GM18505 (cell line): ENCODE measurements around the gene USP27X.

ENCODE experiments used
- ATAC-seq: cut with Tn5 transposase; IDR thresholded peaks from one replicate; pipeline ENCODE4 v1.9.1; 2021; ENCODE audit not compliant: unreplicated experiment
- POLR2A ChIP-seq: IDR thresholded peaks from 4 replicates; pipeline ENCODE4 v1.6.1; 2011; ENCODE audit warnings: borderline replicate concordance; ENCODE audit not compliant: insufficient read depth, insufficient read length; ENCODE audit errors: extremely low read depth

The USP27X gene

DNA sequence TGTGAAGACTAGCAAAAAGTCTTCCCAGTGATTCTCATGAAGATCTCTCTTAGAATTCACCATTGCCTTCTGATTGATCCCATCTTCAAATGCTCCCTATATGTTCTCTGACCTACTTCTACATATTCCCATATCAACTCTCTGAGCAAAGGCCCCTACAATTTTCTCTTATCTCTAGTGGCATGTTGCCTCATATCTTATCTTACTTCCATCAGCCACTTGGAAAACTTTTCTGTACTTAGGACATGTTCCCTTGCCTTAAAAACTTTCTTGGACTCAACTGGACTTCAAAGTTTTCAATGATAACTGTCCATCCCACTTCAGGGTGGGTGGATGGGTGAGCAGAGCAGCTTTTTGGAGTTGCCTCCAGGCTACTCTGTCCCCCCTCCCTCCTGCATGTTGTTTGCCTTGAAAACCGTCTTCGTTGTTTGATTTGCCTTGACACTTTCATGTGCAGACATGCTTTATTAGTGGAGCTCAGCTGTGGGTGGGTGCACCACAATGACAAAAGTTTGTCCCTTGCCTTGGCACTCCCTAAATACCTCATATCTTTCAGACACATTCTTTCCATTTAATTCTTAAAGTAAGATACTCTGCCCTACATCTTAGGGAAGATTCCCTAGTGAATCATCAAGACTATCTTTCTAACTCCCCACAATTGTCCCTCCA is 18.3 kb upstream of the USP27X start:
- no peak for ATAC-seq
- TF ChIP-seq POLR2A = no peak

DNA sequence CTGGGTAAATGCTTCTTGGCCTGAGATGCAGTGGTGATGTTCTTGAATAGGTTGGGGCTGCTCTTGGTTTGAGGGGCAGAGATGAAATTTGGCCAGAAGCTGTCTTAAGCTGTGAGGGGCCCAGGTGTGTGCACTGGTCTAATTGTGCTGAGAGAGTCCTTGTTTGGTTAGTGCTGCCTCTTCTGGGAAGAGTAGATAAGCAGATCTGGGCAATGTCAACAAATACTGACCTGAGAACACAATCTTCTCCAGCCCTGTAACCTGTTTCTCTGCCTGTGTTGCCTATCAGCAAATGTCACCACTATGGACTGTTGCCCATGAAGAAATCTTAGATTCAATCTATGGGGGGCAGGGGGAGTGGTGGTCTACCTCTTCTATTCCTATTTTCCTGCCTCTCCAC is 17.2 kb upstream of the USP27X start:
- no peak for TF ChIP-seq POLR2A
- ATAC-seq = no peak

DNA sequence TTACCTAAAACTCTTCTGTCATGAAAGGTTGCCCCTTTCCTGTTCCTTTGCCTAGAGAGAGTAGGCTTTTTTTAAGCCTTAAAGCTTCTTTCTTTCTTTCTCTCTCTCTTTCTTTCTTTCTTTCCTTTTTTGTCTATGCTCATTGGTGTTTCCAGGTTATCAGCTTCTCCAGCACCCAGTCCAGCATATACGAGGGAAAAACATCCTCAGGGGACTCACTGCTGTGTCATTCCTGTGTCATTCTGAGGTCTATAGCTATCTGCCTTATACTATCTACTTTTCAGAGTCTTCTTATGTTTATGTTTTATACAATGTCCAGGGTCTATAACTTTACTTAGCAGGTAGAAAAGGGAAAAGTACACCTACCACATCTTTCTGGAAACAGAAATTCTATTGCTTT is 10.5 kb upstream of the USP27X start:
- no peak for ATAC-seq
- TF ChIP-seq POLR2A = no peak

DNA sequence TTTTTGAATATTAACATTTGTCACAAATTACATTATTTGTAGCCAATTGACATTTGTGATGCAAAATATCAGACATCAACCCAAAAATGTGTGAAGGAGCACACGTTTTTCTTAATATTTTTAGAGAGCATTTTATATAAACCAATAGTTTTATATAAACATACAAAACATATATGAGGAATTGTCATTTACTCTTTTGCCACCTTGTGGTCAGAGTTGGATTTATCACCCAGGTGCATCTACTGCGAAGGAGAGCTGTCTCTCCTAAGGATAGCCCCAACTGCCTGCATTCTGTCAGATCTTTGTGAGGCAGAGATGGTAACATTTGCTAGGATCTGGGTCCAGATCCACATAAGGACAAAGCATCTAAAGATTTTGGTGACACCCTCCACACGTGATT is 2.5 kb upstream of the USP27X start:
- no peak for ATAC-seq
- no peak for TF ChIP-seq POLR2A

DNA sequence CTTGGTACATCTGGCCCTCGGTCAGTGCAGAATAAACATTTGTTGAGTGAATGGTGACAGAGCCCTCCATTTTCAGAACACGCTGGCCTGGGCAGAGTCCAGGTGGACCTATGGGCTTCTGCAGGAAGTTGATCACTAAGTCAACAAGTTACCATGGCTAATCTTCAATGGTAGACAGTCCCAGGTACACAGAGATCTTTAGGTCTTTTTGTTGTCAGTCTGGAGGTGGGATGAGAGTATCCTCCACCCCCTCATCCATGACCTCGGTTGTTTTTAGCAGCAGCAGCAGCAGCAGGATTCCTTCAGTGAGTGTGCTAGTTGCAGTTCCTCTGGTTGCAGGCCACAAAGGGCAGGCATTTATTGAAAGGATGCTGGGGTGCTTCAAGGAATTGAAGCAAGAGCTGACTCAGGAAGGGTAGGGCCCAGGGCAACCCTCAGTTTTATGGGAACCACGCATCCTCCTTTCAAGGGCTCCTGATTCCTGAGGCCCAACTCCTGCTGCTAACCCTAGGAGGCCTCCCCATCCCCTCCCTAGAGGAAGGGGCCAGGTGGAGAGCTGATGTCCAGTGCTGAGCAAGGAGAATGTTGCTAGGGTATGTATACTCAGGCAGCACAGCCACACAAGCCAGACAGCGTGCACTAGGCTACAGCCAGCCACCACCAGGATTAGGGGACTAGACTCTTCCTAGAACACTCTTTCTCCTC is 1.7 kb upstream of the USP27X start:
- ATAC-seq = no peak
- TF ChIP-seq POLR2A = no peak

DNA sequence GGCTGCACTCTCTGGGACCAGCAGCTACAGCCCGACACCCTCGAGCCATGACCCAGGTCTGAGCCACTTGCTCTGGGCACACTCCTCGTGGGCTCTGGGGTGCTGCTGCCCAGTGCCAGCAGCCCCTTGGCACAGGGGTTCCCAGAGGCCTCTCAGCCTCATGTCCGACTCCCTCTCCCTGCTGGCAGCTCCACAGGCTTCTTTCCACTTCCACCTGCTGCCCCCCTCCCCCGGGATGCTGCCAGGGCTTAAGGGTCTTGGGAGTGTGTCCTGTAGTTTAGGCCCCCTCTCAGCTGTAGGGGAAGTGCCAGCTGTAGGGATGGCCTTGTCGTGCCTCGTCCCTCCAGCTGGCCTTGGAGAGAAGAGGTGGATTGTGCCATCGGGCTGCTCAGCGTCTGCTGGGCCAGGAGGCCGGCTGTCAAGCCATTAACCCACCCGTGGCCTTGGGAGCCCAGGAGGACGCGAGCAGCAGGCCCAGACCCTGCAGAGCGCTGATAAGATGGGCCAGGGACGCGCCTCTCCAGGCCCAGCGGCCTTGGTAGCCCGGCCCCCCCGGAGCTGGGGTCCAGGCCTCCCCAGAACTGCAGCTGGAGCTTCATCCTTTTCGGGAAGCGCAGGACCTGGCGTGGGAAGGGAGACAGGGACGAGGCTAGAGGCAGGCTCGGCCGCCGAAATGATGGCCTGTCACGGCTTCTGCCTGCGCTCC is 1.0 kb upstream of the USP27X start:
- no peak for TF ChIP-seq POLR2A
- ATAC-seq = no peak

DNA sequence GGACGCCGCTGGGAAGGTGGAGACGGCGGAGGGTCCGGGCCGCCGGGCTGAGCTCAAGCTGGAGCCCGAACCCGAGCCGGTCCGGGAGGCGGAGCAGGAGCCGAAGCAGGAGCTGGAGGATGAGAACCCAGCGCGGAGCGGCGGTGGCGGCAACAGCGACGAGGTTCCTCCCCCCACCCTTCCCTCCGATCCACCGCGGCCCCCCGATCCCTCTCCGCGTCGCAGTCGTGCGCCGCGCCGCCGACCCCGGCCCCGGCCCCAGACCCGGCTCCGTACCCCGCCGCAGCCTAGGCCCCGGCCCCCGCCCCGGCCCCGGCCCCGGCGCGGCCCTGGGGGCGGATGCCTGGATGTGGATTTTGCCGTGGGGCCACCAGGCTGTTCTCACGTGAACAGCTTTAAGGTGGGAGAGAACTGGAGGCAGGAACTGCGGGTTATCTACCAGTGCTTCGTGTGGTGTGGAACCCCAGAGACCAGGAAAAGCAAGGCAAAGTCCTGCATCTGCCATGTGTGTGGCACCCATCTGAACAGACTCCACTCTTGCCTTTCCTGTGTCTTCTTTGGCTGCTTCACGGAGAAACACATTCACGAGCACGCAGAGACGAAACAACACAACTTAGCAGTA is 483 bp downstream of the USP27X start:
- peak; percentile 13 for ATAC-seq
- TF ChIP-seq POLR2A = no peak

DNA sequence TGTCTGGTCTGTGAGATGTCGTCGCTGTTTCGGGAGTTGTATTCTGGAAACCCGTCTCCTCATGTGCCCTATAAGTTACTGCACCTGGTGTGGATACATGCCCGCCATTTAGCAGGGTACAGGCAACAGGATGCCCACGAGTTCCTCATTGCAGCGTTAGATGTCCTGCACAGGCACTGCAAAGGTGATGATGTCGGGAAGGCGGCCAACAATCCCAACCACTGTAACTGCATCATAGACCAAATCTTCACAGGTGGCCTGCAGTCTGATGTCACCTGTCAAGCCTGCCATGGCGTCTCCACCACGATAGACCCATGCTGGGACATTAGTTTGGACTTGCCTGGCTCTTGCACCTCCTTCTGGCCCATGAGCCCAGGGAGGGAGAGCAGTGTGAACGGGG is 1.4 kb downstream of the USP27X start:
- no peak for ATAC-seq
- TF ChIP-seq POLR2A = no peak

DNA sequence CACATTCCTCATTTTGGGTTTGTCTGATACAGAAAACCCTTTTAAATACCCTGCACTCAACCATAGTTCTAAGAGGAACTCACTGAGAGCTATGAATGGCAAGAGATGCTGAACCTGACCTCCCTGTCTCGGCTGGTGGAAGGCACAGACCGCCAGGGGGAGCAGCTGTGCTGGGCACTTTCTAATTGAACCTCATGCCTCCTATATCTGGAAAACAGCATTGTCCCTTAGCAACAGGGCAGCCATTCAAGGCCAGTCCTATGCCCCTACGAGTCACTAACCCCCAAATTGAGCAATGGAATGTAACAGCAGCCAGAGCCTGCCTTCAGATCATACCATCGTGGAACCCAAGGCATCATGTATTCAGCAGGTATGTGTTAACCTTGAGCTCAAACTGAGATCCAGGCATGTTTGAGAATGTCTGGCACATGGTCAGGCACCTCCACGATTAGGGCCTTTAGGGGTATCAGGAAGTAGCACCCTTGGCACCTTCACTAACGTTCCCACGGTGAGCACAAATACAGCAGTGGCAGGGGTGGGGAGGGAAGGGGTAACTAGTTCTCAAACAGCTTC is 5.1 kb downstream of the USP27X start:
- ATAC-seq = peak; percentile 53
- TF ChIP-seq POLR2A = no peak

DNA sequence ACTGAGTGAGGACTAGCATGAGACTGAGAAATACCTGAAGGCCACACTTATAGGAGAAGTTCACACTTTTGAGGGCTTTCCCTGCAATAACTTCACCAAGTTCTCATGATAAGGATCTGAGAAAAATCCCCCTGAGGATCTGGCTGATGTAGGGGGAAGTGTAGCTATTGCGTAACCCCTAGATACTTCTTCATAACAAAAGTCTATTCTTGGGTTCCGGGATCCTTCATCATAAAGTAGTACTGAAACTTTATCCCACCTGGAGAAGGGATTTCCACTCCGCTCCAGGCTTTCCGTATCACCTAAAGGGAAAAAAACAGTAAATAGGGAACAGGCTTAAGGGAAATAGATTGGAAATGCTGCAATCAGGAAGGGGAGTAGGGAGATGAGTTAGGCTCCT is 13.3 kb downstream of the USP27X start:
- ATAC-seq = no peak
- TF ChIP-seq POLR2A = no peak

DNA sequence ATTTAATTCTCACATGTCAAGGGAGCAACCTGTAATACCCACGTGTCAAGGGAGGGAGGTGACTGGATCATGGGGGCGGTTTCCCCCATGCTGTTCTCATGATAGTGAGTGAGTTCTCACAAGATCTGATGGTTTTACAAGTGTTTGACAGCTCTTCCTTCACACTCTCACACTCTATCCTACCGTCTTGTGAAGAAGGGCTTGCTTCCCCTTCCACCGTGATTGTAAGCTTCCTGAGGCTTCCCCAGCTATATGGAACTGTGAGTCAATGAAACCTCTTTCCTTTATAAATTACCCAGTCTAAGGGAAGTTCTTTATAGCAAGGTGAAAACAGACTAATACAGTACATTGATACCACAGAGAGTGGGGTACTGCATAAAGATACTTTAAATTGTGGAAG is 17.7 kb downstream of the USP27X start:
- TF ChIP-seq POLR2A = no peak
- ATAC-seq = no peak

DNA sequence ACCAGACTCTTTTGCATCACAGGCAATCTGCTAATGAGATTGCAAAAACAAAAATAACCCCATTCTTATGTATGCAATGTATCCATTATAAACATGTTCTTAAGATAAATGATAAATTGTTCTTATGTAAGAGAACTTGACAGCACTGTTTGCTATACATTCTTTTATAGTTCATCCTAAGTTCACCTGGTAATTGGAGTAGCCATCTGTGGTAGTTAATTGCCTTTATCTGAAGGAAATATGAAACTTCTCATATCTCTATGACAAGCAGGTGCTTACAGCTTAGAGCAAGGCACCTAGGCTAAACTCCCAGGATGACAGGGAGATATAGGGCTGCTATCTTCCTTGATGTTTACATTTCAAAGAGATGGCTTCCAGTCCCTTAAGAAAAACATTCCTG is 21.8 kb downstream of the USP27X start:
- TF ChIP-seq POLR2A = no peak
- no peak for ATAC-seq

DNA sequence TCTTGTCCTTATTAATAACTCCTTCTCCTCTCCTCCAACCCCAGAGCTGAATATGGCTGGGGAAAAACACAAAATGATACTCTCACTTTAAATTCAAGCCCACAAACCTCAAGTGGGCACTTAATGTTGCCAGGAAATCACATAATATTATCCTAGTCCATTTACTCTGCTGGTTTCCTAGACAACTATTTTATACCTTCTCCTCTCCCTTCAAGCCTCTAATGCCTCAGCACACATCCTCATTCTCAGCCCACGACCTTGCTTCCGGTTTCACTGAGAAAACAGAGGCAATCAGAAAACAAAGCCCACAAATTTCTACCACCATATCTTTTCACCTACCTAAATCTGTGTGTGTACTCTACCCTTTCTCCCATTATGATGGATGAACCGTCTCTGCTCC is 31.1 kb downstream of the USP27X start:
- TF ChIP-seq POLR2A = no peak
- peak; percentile 74 for ATAC-seq

DNA sequence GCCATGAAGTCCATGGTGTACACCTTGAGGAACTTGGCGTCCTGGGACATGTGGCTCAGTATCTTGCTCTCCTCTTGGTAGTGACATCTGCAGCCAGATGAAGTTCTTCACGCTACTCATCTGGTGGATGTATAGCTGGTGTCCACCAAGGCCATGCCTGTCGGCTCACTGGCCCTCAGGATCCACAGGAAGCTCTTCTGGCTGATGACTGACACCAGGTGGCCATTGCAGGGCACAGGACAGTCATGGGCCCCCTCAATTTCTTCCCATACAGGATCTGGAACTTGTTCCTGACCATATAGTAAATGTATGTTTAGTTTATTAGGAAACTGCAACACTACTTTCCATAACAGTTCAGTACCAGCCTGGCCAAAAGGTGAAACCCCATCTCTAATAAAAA is 32.8 kb downstream of the USP27X start:
- no peak for ATAC-seq
- no peak for TF ChIP-seq POLR2A

DNA sequence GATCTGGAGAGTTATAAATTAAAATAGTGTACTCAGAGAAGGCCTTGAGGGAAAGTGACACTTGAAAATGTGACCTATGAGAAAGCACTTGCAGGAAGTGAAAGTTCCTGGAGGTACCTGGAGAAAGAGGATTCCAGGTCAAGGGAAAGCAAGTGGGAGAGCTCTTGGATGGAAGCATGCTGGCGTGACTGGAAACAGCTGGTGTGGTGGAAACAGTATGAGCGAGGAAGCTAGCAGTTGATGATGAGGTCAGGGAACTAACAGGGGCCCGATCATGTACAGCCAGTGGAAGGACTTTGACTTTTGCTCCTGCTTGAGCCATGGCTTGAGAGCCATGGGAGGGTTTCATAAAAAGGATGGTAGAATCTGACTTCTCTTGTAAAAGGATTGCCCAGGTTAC is 33.6 kb downstream of the USP27X start:
- no peak for TF ChIP-seq POLR2A
- no peak for ATAC-seq
